Muscle layer of colon (tissue), 2 donors: ENCODE results near the gene CNOT2.

Source experiments
- H3K27ac ChIP-seq: one replicate; pipeline ENCODE4 v1.7.0; 2013; ENCODE audit warnings: low read depth, mild to moderate bottlenecking, low read length, moderate library complexity
- H3K27me3 ChIP-seq, 2 donors: one replicate each; pipeline ENCODE4 v1.7.0; 2013; ENCODE audit warnings: low read length in 2 of 2, mild to moderate bottlenecking in 2 of 2; ENCODE audit not compliant: insufficient read depth in 2 of 2, control insufficient read depth in 1 of 2
- H3K36me3 ChIP-seq: one replicate; pipeline ENCODE4 v1.7.0; 2013; ENCODE audit warnings: mild to moderate bottlenecking, low read length; ENCODE audit not compliant: insufficient read depth
- H3K4me1 ChIP-seq: one replicate; pipeline ENCODE4 v1.7.0; 2013; ENCODE audit warnings: mild to moderate bottlenecking, low read length; ENCODE audit not compliant: insufficient read depth
- H3K4me3 ChIP-seq, 2 donors: one replicate each; pipeline ENCODE4 v1.7.0; 2013; ENCODE audit warnings: low read length in 2 of 2, low read depth in 1 of 2, mild to moderate bottlenecking in 1 of 2, moderate library complexity in 1 of 2
- H3K9ac ChIP-seq: one replicate; pipeline ENCODE4 v1.7.0; 2013; ENCODE audit warnings: low read length
- H3K9me3 ChIP-seq: one replicate; pipeline ENCODE4 v1.7.0; 2013; ENCODE audit warnings: mild to moderate bottlenecking, low read length
- donor health status: abdominal sarcoma.
- donor health status: Adenocarcinoma of cecum.

Gene CNOT2

DNA sequence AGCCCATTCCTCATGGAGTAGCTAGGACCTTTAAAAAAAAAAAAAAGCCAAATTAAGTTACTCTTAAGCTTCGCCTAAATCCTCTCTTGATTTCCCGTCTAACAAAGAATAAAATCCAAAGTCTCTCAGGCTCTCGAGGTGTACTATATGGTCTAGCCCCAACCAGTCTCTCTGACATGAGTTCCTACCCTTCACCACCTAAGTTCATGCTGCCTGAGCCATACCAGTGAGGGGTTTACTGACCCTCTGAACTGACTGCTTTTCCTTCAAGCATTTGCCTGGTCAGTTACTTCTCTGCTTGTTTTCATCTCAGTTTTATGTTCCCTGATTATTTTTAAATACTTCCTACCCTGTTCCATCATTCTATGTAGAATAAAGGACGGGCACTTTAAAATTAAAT lies 64.6 kb downstream of the CNOT2 start:
- Histone ChIP-seq H3K27ac (no peak overlapping the region), H3K9me3 (no peaks in the 10 kb centered on the region), H3K27me3 (no peaks in the 10 kb centered on the region), H3K9ac (no peak overlapping the region), H3K36me3 (no peaks in the 10 kb centered on the region), H3K4me1 (no peaks in the 10 kb centered on the region), H3K4me3 (no peak overlapping the region)

DNA sequence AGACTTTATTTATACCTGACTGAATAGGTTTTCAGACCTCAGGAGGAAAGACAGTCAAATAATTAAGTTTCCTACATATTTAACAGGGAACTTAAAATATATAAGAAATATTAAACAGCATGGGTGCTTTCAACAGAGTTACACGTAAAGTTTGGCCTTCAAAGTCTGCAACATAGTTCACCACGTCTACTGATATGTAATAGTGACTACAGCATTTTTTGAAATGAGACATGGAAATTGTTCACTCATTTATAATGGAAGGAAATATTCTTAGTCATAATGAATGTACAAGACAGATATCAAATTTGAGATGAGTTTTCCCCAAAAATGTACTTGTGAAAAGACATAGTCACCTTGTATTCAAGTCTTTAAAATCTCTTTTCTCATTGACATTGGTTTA lies 66.1 kb downstream of the CNOT2 start:
- Histone ChIP-seq H3K9ac (no peak overlapping the region), H3K9me3 (no peaks in the 10 kb centered on the region), H3K27me3 (no peaks in the 10 kb centered on the region), H3K36me3 (no peaks in the 10 kb centered on the region), H3K27ac (no peak overlapping the region), H3K4me3 (no peak overlapping the region), H3K4me1 (no peaks in the 10 kb centered on the region)

DNA sequence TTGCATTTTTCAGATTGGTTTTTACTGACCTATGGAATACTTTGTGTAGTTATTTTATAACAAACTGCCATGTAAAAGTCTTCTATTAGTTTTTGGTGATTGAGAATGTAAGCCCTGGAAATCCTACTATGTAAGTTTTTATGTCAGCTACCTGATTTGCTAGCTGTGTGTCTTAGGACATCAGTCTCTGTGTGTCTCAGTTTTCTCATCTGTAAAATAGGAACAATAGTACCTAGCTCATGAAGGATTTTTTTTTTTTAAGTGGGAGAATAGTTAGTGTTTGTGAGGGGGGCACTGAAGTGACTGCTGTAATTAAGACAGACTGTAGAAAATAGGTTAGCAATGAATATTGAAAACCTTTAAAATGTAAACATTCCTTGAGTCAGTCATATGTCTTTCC lies 70.9 kb downstream of the CNOT2 start:
- Histone ChIP-seq H3K9me3 (no peaks in the 10 kb centered on the region), H3K9ac (no peak overlapping the region), H3K36me3 (no peaks in the 10 kb centered on the region), H3K27me3 (no peaks in the 10 kb centered on the region), H3K4me3 (no peak overlapping the region), H3K4me1 (no peaks in the 10 kb centered on the region), H3K27ac (no peak overlapping the region)

DNA sequence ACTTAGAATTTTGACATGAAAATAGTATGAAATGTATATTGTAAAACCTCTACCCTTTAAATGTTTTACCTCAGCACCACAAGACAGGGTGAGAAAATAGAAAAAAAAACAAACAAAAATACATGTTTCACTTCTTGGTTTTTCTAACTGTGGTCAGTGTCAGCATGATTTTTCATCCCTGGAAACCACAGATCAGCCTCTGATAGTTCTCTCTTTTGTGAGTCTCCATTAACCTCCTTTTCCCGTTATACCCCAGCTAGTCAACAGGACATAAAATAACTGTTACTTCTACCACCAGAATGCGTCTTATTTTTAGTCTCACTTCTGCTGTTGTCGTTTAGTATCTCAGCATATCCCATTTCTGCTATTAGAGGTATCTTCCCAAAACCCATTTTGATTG lies 74.5 kb downstream of the CNOT2 start:
- Histone ChIP-seq H3K4me3 (no peak overlapping the region), H3K36me3 (no peaks in the 10 kb centered on the region), H3K4me1 (no peaks in the 10 kb centered on the region), H3K9ac (no peak overlapping the region), H3K9me3 (no peaks in the 10 kb centered on the region), H3K27ac (no peak overlapping the region), H3K27me3 (no peaks in the 10 kb centered on the region)

DNA sequence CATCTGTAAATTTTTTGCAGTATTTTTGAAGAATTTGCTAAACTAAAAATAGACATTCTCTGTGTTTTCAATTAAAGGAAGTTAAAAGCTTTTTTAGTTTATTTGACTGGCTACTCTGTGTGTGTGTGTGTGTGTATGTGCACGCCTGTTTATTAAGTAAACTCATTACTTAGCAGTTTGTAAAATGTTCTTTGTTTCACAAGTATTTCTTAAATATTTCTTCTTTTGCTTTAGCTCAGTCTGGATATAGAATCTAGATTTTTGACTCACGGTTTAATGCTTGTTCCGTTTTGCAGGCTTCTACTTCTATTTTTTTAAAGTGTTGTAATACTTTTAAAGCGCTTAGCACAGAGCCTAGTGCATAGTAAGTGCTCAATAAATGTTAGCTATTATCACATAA lies 76.4 kb downstream of the CNOT2 start:
- Histone ChIP-seq H3K4me3 (no peak overlapping the region), H3K9ac (no peak overlapping the region), H3K9me3 (no peaks in the 10 kb centered on the region), H3K4me1 (no peaks in the 10 kb centered on the region), H3K27ac (no peak overlapping the region), H3K36me3 (no peaks in the 10 kb centered on the region), H3K27me3 (no peaks in the 10 kb centered on the region)

DNA sequence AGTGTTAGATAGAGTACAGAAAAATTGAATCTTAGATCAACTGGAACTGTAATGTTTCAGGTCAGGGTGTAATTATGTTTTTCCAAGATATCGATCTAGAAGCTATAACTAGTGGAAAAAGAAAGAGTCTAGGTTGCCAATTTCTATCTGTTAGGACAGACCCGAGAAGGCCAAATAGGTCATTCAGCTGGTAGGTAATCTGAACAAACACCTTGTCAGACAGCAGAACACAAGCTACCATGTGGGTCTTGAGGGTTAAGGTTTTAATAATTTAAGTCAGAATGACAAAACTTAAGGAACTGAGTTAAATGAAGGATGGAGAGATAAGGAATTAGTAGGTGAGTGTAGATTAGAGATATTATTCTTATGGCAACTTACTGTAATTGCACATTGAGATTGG lies 78.0 kb downstream of the CNOT2 start:
- Histone ChIP-seq H3K27me3 (no peaks in the 10 kb centered on the region), H3K9me3 (no peaks in the 10 kb centered on the region), H3K27ac (no peak overlapping the region), H3K4me3 (no peak overlapping the region), H3K9ac (no peak overlapping the region), H3K4me1 (no peaks in the 10 kb centered on the region), H3K36me3 (no peaks in the 10 kb centered on the region)

DNA sequence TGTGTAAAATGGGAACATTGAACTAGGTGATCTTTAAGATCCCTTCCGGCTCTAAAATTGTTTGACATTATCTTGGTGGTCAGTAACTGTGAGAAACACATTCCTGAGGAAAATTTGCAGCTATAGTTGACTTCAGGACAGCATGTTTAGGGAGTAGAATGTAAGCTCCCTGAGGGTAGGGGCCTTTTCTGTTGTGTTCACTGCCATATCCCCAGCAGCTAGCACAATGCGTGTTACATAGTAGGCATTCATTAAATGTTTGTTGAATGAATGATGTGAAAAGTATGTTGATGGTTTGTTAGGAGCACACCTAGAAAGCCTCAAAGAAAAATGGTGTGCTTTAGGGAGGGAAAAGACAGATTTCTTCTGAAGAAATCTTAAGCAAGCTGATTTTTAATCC lies 84.3 kb downstream of the CNOT2 start:
- no peaks in the 10 kb centered on the region for H3K9me3 ChIP-seq
- no peaks in the 10 kb centered on the region for H3K36me3 ChIP-seq
- no peak overlapping the region for H3K9ac ChIP-seq
- no peaks in the 10 kb centered on the region for H3K4me1 ChIP-seq
- no peak overlapping the region for H3K4me3 ChIP-seq
- no peaks in the 10 kb centered on the region for H3K27me3 ChIP-seq
- no peak overlapping the region for H3K27ac ChIP-seq

DNA sequence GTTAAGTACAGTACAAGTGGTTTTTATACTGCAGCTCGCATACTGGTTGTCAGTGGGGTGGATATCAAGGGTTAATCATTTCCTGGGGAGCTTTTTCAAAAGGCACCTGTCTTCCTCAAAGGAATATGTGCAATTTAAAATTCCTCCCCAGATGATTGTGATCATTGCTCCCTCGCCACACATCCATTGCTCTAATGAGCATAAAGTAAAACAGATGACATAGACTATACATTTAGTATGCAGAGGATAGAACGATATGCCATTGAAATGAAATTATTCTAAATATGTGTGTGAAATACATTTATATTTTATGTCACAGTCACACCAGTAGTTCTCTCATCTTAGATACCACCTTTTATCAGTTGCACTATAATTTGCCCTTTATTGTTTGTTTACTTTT lies 86.5 kb downstream of the CNOT2 start:
- H3K4me3 ChIP-seq, result no peak overlapping the region
- no peaks in the 10 kb centered on the region for H3K9me3 ChIP-seq
- H3K36me3 ChIP-seq, result no peaks in the 10 kb centered on the region
- no peaks in the 10 kb centered on the region for H3K4me1 ChIP-seq
- no peaks in the 10 kb centered on the region for H3K27me3 ChIP-seq
- no peak overlapping the region for H3K9ac ChIP-seq
- H3K27ac ChIP-seq, result no peak overlapping the region

DNA sequence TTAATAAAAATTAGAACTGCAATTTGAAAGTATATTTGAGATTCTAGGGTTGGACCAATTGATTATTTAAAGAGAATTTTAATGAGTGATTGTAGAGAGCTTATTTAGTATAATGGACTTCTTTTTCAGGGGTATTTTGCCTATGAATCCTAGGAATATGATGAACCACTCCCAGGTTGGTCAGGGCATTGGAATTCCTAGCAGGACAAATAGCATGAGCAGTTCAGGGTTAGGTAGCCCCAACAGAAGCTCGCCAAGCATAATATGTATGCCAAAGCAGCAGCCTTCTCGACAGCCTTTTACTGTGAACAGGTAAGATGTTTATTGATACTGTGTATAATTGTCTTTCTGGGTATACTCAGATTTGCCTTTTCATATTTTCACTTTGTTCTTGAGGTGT lies 86.9 kb downstream of the CNOT2 start:
- Histone ChIP-seq H3K9ac (no peak overlapping the region), H3K4me3 (no peak overlapping the region), H3K4me1 (no peaks in the 10 kb centered on the region), H3K9me3 (no peaks in the 10 kb centered on the region), H3K27me3 (no peaks in the 10 kb centered on the region), H3K36me3 (peaks cover under 1% of the 10 kb centered on the region), H3K27ac (no peak overlapping the region)

DNA sequence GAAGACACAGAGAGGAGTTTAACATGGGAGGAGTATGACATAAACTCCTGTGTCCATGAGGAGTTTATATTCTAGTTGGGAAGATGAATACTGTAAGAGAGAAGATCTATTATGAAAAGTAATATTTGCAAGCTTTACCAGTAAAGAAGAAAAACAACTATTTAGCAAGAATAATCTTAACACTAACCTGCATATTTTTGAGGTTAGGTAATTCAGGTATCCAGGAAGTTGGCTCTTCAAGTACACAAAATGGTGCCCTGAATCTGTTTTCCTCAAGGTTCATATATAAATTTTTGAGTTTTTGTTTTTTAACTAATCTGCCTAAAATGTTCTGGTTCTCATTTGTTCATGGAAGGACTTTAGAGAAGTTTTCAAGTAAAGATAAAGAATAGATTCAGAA lies 89.0 kb downstream of the CNOT2 start:
- Histone ChIP-seq H3K9ac (no peak overlapping the region), H3K27ac (no peak overlapping the region), H3K4me3 (no peak overlapping the region), H3K27me3 (no peaks in the 10 kb centered on the region), H3K4me1 (no peaks in the 10 kb centered on the region), H3K36me3 (peaks cover 6% of the 10 kb centered on the region), H3K9me3 (no peaks in the 10 kb centered on the region)

DNA sequence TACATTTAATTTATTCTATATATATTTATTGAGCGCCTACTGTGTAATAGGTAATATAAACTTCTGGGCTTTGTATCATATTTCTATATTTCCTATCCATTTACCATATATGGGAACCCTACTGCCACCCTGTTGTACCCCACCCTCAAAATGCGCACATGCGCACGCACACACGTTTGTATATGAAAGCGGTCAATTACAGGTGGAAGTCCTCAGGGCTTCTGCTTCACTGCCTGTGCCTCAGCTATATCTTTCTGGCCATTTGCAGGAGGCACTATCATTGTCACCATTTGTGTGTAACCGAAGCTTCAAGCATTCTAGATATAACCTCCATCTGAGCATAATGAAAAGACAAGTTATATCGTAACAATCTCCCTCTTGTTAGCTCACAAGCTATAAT lies 91.5 kb downstream of the CNOT2 start:
- H3K9me3 ChIP-seq, result no peaks in the 10 kb centered on the region
- no peaks in the 10 kb centered on the region for H3K4me1 ChIP-seq
- H3K27me3 ChIP-seq, result no peaks in the 10 kb centered on the region
- no peak overlapping the region for H3K27ac ChIP-seq
- no peak overlapping the region for H3K9ac ChIP-seq
- H3K4me3 ChIP-seq, result no peak overlapping the region
- peaks cover 22% of the 10 kb centered on the region for H3K36me3 ChIP-seq

DNA sequence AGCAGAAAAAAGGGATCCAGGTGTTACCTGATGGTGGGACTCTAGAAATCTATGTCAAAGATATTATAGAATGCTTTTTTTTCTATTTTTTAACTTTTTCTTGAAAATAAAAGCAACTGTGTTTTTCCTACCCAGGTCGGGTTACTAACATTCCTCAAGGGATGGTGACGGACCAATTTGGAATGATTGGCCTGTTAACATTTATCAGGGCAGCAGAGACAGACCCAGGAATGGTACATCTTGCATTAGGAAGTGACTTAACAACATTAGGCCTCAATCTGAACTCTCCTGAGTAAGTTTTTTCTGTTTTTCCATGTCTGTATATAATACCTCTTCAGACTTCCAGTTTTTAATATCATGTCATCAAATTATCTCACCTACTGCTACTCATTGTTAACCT lies 95.3 kb downstream of the CNOT2 start:
- Histone ChIP-seq H3K9me3 (no peaks in the 10 kb centered on the region), H3K36me3 (peaks cover 45% of the 10 kb centered on the region), H3K27me3 (no peaks in the 10 kb centered on the region), H3K9ac (no peak overlapping the region), H3K27ac (no peak overlapping the region), H3K4me1 (no peaks in the 10 kb centered on the region), H3K4me3 (no peak overlapping the region)
